ENCODE results near the gene PLSCR3.

Gene PLSCR3

DNA sequence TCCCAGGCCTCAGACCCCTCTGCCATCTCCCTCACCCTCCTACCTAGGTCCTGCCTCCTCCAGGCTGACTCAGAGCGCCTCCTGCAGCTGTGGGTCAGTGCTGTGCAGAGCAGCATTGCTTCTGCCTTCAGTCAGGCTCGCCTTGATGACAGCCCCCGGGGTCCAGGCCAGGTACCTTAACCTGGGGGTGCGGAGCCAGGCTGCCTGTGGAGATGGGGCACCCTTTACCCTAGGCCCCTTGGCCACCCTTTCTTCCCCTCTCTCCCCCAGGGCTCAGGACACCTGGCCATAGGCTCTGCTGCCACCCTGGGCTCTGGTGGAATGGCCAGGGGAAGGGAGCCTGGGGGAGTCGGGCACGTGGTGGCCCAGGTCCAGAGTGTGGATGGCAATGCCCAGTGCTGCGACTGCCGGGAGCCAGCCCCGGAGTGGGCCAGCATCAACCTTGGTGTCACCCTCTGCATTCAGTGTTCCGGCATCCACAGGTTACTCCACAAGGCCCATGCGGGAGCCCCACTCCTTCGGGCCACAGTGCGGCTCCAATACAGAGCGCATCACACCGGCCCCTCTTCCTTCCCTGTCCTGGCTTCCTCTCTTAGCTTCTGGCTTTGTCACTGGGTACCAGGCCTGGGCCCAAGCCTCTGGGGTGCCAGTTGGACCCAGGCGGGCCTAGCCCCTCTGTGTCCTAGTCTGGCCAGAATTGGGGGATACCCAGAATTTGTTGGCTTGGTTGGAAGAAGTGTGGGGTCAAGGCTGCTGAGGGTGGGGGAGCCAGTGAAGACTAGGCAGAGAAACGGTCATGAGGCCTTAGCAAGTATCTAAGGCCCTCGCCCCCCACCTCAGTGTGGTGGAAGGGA is 47.3 kb downstream of the PLSCR3 start:
- no peak for DNase-seq

DNA sequence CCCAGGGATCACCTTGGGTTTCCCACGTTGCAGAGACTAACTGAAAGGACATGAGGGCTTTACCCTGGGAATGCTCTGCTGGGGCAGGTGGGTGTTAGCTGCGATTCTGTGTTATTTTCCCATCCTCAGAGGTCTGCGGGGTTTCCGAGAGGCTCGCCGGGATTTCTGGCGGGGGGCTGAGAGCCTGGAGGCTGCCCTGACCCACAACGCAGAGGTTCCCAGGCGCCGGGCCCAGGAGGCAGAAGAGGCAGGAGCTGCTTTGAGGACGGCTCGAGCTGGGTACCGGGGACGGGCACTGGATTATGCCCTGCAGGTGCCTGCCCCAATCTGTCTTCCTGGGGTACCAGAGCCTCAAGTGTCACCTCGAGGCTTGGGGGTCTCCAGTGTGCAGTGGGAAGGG is 51.1 kb downstream of the PLSCR3 start:
- no peak for DNase-seq

DNA sequence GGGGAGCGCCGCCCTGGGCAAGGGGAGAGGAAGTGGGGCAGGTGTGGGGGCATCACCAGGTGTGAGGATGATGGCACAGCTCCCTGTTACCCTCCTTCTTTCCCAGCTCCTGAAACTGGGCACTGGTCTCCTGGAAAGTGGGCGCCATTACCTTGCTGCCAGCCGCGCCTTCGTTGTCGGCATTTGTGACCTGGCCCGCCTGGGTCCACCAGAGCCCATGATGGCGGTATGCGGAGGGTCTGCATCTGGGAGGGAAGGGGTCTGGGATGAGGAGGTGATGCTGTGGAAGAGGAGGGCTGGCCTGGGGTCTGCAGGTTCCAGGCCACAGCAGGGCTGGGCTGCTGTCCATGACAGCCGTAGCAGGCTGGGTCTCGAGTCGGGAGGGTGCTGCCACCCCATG is 52.5 kb downstream of the PLSCR3 start:
- DNase-seq, result no peak

GRCh38 chr17:7340179-7340578 is 54.1 kb downstream of the PLSCR3 start:
- DNase-seq, result no peak
